Activated naive CD8-positive, alpha-beta T cell treated with anti-CD3 and anti-CD28 coated beads for 36 hours (primary cell): Measurements from ENCODE around the gene NSG1. TPM values are rescaled to one million over a fixed set of nuclear protein-coding genes. Genes with fewer than 3 reads are reported as not detected.

Experiments
- DNase-seq: peaks from one replicate; pipeline ENCODE4 v3.0.0; 2021
- H3K27ac Mint-ChIP-seq: one replicate; pipeline ENCODE4 v1.8.0; 2022; ENCODE audit warnings: mild to moderate bottlenecking, moderate library complexity, mixed read lengths
- H3K27me3 Mint-ChIP-seq: one replicate; pipeline ENCODE4 v1.8.0; 2022; ENCODE audit warnings: mild to moderate bottlenecking, mixed read lengths
- H3K36me3 Mint-ChIP-seq: one replicate; pipeline ENCODE4 v1.8.0; 2021; ENCODE audit warnings: mild to moderate bottlenecking, mixed read lengths
- H3K4me1 Mint-ChIP-seq: one replicate; pipeline ENCODE4 v1.8.0; 2021; ENCODE audit warnings: mixed read lengths
- H3K4me3 Mint-ChIP-seq: one replicate; pipeline ENCODE4 v1.8.0; 2022; ENCODE audit warnings: mild to moderate bottlenecking, moderate library complexity, mixed read lengths
- H3K9me3 Mint-ChIP-seq: one replicate; pipeline ENCODE4 v1.8.0; 2022; ENCODE audit warnings: mixed read lengths
- total RNA-seq, 2 experiments: library from RNA; stranded (reverse); gene quantifications; one replicate each; pipeline ENCODE4 v1.2.3, GENCODE V29; 2021

NSG1 gene
- total RNA-seq, 2 experiments from 2014 or later, result 3.8 to 4.7 TPM

- DNase-seq, result no peak
- peaks cover 3% of the 10 kb centered on the region for H3K4me1 Mint-ChIP-seq
- H3K9me3 Mint-ChIP-seq, result no peaks in the 10 kb centered on the region
- no peak overlapping the region for H3K27ac Mint-ChIP-seq
- peaks cover 14% of the 10 kb centered on the region for H3K36me3 Mint-ChIP-seq
- H3K27me3 Mint-ChIP-seq, result no peaks in the 10 kb centered on the region
- H3K4me3 Mint-ChIP-seq, result no peak overlapping the region
These were observed 14.1 kb downstream of the NSG1 start for GRCh38 chr4:4401036-4401435.

GRCh38 chr4:4402966-4403365, 16.1 kb downstream of the NSG1 start:
- H3K27me3 Mint-ChIP-seq, result no peaks in the 10 kb centered on the region
- peaks cover 3% of the 10 kb centered on the region for H3K4me1 Mint-ChIP-seq
- no peaks in the 10 kb centered on the region for H3K9me3 Mint-ChIP-seq
- H3K36me3 Mint-ChIP-seq, result peaks cover 9% of the 10 kb centered on the region
- no peak overlapping the region for H3K27ac Mint-ChIP-seq
- H3K4me3 Mint-ChIP-seq, result no peak overlapping the region
- no peak for DNase-seq

- Mint-ChIP-seq H3K4me1 (peaks cover 3% of the 10 kb centered on the region), H3K36me3 (no peaks in the 10 kb centered on the region), H3K27me3 (no peaks in the 10 kb centered on the region), H3K27ac (no peak overlapping the region), H3K4me3 (no peak overlapping the region), H3K9me3 (no peaks in the 10 kb centered on the region)
- no peak for DNase-seq
These were observed 18.6 kb downstream of the NSG1 start for GRCh38 chr4:4405358-4405962.

- Mint-ChIP-seq H3K36me3 (no peaks in the 10 kb centered on the region), H3K27me3 (no peaks in the 10 kb centered on the region), H3K4me3 (no peak overlapping the region), H3K4me1 (no peaks in the 10 kb centered on the region), H3K9me3 (no peaks in the 10 kb centered on the region), H3K27ac (no peak overlapping the region)
- DNase-seq, result no peak
These were observed 19.8 kb downstream of the NSG1 start for GRCh38 chr4:4406455-4407298.

GRCh38 chr4:4407299-4408131, 20.6 kb downstream of the NSG1 start:
- H3K27me3 Mint-ChIP-seq, result no peaks in the 10 kb centered on the region
- no peak for DNase-seq
- no peak overlapping the region for H3K4me3 Mint-ChIP-seq
- H3K27ac Mint-ChIP-seq, result no peak overlapping the region
- H3K9me3 Mint-ChIP-seq, result no peaks in the 10 kb centered on the region
- H3K36me3 Mint-ChIP-seq, result no peaks in the 10 kb centered on the region
- no peaks in the 10 kb centered on the region for H3K4me1 Mint-ChIP-seq

GRCh38 chr4:4408132-4408523, 21.2 kb downstream of the NSG1 start:
- Mint-ChIP-seq H3K27ac (no peak overlapping the region), H3K36me3 (no peaks in the 10 kb centered on the region), H3K9me3 (no peaks in the 10 kb centered on the region), H3K4me1 (no peaks in the 10 kb centered on the region), H3K27me3 (no peaks in the 10 kb centered on the region), H3K4me3 (no peak overlapping the region)
- no peak for DNase-seq

GRCh38 chr4:4408576-4409335, 21.9 kb downstream of the NSG1 start:
- Mint-ChIP-seq H3K4me3 (no peak overlapping the region), H3K36me3 (no peaks in the 10 kb centered on the region), H3K4me1 (no peaks in the 10 kb centered on the region), H3K27me3 (no peaks in the 10 kb centered on the region), H3K9me3 (no peaks in the 10 kb centered on the region), H3K27ac (no peak overlapping the region)
- DNase-seq, result no peak

- no peaks in the 10 kb centered on the region for H3K27me3 Mint-ChIP-seq
- H3K27ac Mint-ChIP-seq, result no peak overlapping the region
- no peak for DNase-seq
- no peak overlapping the region for H3K4me3 Mint-ChIP-seq
- no peaks in the 10 kb centered on the region for H3K9me3 Mint-ChIP-seq
- no peaks in the 10 kb centered on the region for H3K4me1 Mint-ChIP-seq
- H3K36me3 Mint-ChIP-seq, result no peaks in the 10 kb centered on the region
These were observed 22.7 kb downstream of the NSG1 start for GRCh38 chr4:4409416-4410115.

GRCh38 chr4:4410271-4410670, 23.4 kb downstream of the NSG1 start:
- Mint-ChIP-seq H3K9me3 (no peaks in the 10 kb centered on the region), H3K27ac (no peak overlapping the region), H3K36me3 (peaks cover 3% of the 10 kb centered on the region), H3K4me3 (no peak overlapping the region), H3K4me1 (no peaks in the 10 kb centered on the region), H3K27me3 (no peaks in the 10 kb centered on the region)
- DNase-seq, result no peak

- Mint-ChIP-seq H3K9me3 (no peaks in the 10 kb centered on the region), H3K27me3 (no peaks in the 10 kb centered on the region), H3K4me3 (no peak overlapping the region), H3K36me3 (peaks cover 10% of the 10 kb centered on the region), H3K27ac (no peak overlapping the region), H3K4me1 (no peaks in the 10 kb centered on the region)
- DNase-seq, result no peak
These were observed 25.0 kb downstream of the NSG1 start for GRCh38 chr4:4411906-4412305.

- H3K4me1 Mint-ChIP-seq, result peaks cover 2% of the 10 kb centered on the region
- H3K9me3 Mint-ChIP-seq, result no peaks in the 10 kb centered on the region
- no peak overlapping the region for H3K4me3 Mint-ChIP-seq
- H3K27me3 Mint-ChIP-seq, result no peaks in the 10 kb centered on the region
- no peak for DNase-seq
- no peak overlapping the region for H3K27ac Mint-ChIP-seq
- H3K36me3 Mint-ChIP-seq, result peaks cover 10% of the 10 kb centered on the region
These were observed 25.9 kb downstream of the NSG1 start for GRCh38 chr4:4412641-4413372.

- Mint-ChIP-seq H3K9me3 (no peaks in the 10 kb centered on the region), H3K4me3 (no peak overlapping the region), H3K4me1 (peaks cover 7% of the 10 kb centered on the region), H3K27ac (no peak overlapping the region), H3K27me3 (no peaks in the 10 kb centered on the region), H3K36me3 (peaks cover 10% of the 10 kb centered on the region)
- no peak for DNase-seq
These were observed 26.4 kb downstream of the NSG1 start for GRCh38 chr4:4413373-4413725.

- H3K27ac Mint-ChIP-seq, result no peak overlapping the region
- H3K36me3 Mint-ChIP-seq, result peaks cover 10% of the 10 kb centered on the region
- no peak for DNase-seq
- peaks cover 12% of the 10 kb centered on the region for H3K4me1 Mint-ChIP-seq
- H3K4me3 Mint-ChIP-seq, result no peak overlapping the region
- no peaks in the 10 kb centered on the region for H3K27me3 Mint-ChIP-seq
- no peaks in the 10 kb centered on the region for H3K9me3 Mint-ChIP-seq
These were observed 26.9 kb downstream of the NSG1 start for GRCh38 chr4:4413806-4414205.
